Progenitor cell of endocrine pancreas (in vitro differentiated cells): Measurements from ENCODE around the gene ANO4. TPM values are rescaled to one million over a fixed set of nuclear protein-coding genes. Genes with fewer than 3 reads are reported as not detected.
"Not testable (repeated sequence)": the region's sequence is repeated elsewhere in the genome, so short reads cannot be mapped to it uniquely, and the experiment has no call there.

Source experiments
- DNase-seq: peaks from one replicate; pipeline ENCODE4 v3.0.0; 2021; ENCODE audit warnings: low spot score; ENCODE audit not compliant: unreplicated experiment
- H3K27ac Mint-ChIP-seq: 2 replicates; pipeline ENCODE4 v1.8.0; 2021; ENCODE audit warnings: mild to moderate bottlenecking, moderate library complexity, mixed read lengths
- H3K27me3 Mint-ChIP-seq: 2 replicates; pipeline ENCODE4 v1.8.0; 2021; ENCODE audit warnings: mixed read lengths
- H3K36me3 Mint-ChIP-seq: 2 replicates; pipeline ENCODE4 v1.8.0; 2022; ENCODE audit warnings: mixed read lengths; ENCODE audit not compliant: insufficient read depth
- H3K4me1 Mint-ChIP-seq: 2 replicates; pipeline ENCODE4 v1.8.0; 2021; ENCODE audit warnings: low read depth, mixed read lengths
- H3K4me3 Mint-ChIP-seq: 2 replicates; pipeline ENCODE4 v1.8.0; 2021; ENCODE audit warnings: low read depth, mild to moderate bottlenecking, moderate library complexity, mixed read lengths
- H3K9me3 Mint-ChIP-seq: 2 replicates; pipeline ENCODE4 v1.8.0; 2021; ENCODE audit warnings: low read depth, mixed read lengths
- CTCF ChIP-seq: fragments of 200-600 bp; sonication (generic); IDR thresholded peaks from one replicate; pipeline ENCODE4 v1.5.0; 2021; ENCODE audit warnings: antibody characterized with exemption, mild to moderate bottlenecking; ENCODE audit not compliant: unreplicated experiment
- total RNA-seq: library from RNA; stranded (reverse); gene quantifications from 2 replicates; pipeline ENCODE4 v1.2.1, GENCODE V29; 2021

The ANO4 gene
- total RNA-seq, 1 donor from 2014 or later = 0.38 TPM

- H3K27me3 Mint-ChIP-seq = no peaks in the 10 kb centered on the region
- no peak overlapping the region for H3K4me3 Mint-ChIP-seq
- H3K36me3 Mint-ChIP-seq = no peaks in the 10 kb centered on the region
- TF ChIP-seq CTCF = no peak
- no peaks in the 10 kb centered on the region for H3K4me1 Mint-ChIP-seq
- no peak overlapping the region for H3K27ac Mint-ChIP-seq
- no peak for DNase-seq
- no peaks in the 10 kb centered on the region for H3K9me3 Mint-ChIP-seq
Observed at GRCh38 chr12:101078536-101079285, 284.1 kb downstream of the ANO4 start.

- no peak for TF ChIP-seq CTCF
- H3K27me3 Mint-ChIP-seq = no peaks in the 10 kb centered on the region
- H3K36me3 Mint-ChIP-seq = no peaks in the 10 kb centered on the region
- H3K9me3 Mint-ChIP-seq = no peaks in the 10 kb centered on the region
- DNase-seq = no peak
- H3K27ac Mint-ChIP-seq = no peak overlapping the region
- no peaks in the 10 kb centered on the region for H3K4me1 Mint-ChIP-seq
- no peak overlapping the region for H3K4me3 Mint-ChIP-seq
Observed at GRCh38 chr12:101082706-101083105, 288.1 kb downstream of the ANO4 start.

GRCh38 chr12:101086490-101087135 is 292.0 kb downstream of the ANO4 start:
- no peak for DNase-seq
- Mint-ChIP-seq H3K4me1 (no peaks in the 10 kb centered on the region), H3K27me3 (no peaks in the 10 kb centered on the region), H3K36me3 (no peaks in the 10 kb centered on the region), H3K4me3 (no peak overlapping the region), H3K27ac (no peak overlapping the region), H3K9me3 (no peaks in the 10 kb centered on the region)
- TF ChIP-seq CTCF = no peak

- Mint-ChIP-seq H3K27ac (no peak overlapping the region), H3K27me3 (no peaks in the 10 kb centered on the region), H3K4me1 (no peaks in the 10 kb centered on the region), H3K9me3 (no peaks in the 10 kb centered on the region), H3K36me3 (no peaks in the 10 kb centered on the region), H3K4me3 (no peak overlapping the region)
- TF ChIP-seq CTCF = no peak
- DNase-seq = no peak
Observed at GRCh38 chr12:101087920-101088319, 293.3 kb downstream of the ANO4 start.

GRCh38 chr12:101089271-101089670 is 294.7 kb downstream of the ANO4 start:
- H3K27me3 Mint-ChIP-seq = no peaks in the 10 kb centered on the region

GRCh38 chr12:101090222-101090621 is 295.6 kb downstream of the ANO4 start:
- DNase-seq, H3K27ac Mint-ChIP-seq, H3K4me3 Mint-ChIP-seq, H3K4me1 Mint-ChIP-seq, H3K9me3 Mint-ChIP-seq, H3K36me3 Mint-ChIP-seq, H3K27me3 Mint-ChIP-seq: not testable (repeated sequence)

More at GRCh38 chr12:101089271-101089670, 294.7 kb downstream of the ANO4 start:
- no peak for TF ChIP-seq CTCF
- no peak overlapping the region for H3K4me3 Mint-ChIP-seq
- no peaks in the 10 kb centered on the region for H3K9me3 Mint-ChIP-seq
- no peaks in the 10 kb centered on the region for H3K36me3 Mint-ChIP-seq
- no peaks in the 10 kb centered on the region for H3K4me1 Mint-ChIP-seq
- H3K27ac Mint-ChIP-seq = no peak overlapping the region
- DNase-seq = no peak
